ENCODE measurements around the gene FUT6.
"Not testable (repeated sequence)": the region's sequence is repeated elsewhere in the genome, so short reads cannot be mapped to it uniquely, and the experiment has no call there.

The FUT6 gene

GRCh38 chr19:5839065-5840017 is at the start of gene FUT6:
Gene FUT6 (minus strand): TSS chr19:5839702. CDS start chr19:5832567, 7,135 bp downstream.
- DNase-seq (ENCODE audit: low spot score): no peak

- DNase-seq (ENCODE audit: low spot score): not testable (repeated sequence)
These were observed 44.7 kb upstream of the FUT6 start for GRCh38 chr19:5884065-5884811.

- DNase-seq (ENCODE audit: low spot score): not testable (repeated sequence)
These were observed 43.8 kb upstream of the FUT6 start for GRCh38 chr19:5883157-5883873.

- no peak for DNase-seq (ENCODE audit: low spot score)
These were observed 43.0 kb upstream of the FUT6 start for GRCh38 chr19:5882421-5882968.

GRCh38 chr19:5881543-5882299 is 42.2 kb upstream of the FUT6 start:
- no peak for DNase-seq (ENCODE audit: low spot score)

- DNase-seq (ENCODE audit: low spot score): peak; percentile 82
These were observed 41.1 kb upstream of the FUT6 start for GRCh38 chr19:5880604-5881078.

- no peak for DNase-seq (ENCODE audit: low spot score)
These were observed 40.7 kb upstream of the FUT6 start for GRCh38 chr19:5880196-5880595.

GRCh38 chr19:5877882-5878281 is 38.4 kb upstream of the FUT6 start:
- no peak for DNase-seq (ENCODE audit: low spot score)

GRCh38 chr19:5877427-5877826 is 37.9 kb upstream of the FUT6 start:
- no peak for DNase-seq (ENCODE audit: low spot score)

GRCh38 chr19:5874496-5874895 is 35.0 kb upstream of the FUT6 start:
- not testable (repeated sequence) for DNase-seq (ENCODE audit: low spot score)

- DNase-seq (ENCODE audit: low spot score): no peak
These were observed 34.2 kb upstream of the FUT6 start for GRCh38 chr19:5873617-5874199.

- DNase-seq (ENCODE audit: low spot score): peak; percentile 48
These were observed 31.5 kb upstream of the FUT6 start for GRCh38 chr19:5870986-5871394.

- DNase-seq (ENCODE audit: low spot score): no peak
These were observed 28.0 kb upstream of the FUT6 start for GRCh38 chr19:5867201-5868136.

GRCh38 chr19:5865772-5866171 is 26.3 kb upstream of the FUT6 start:
- DNase-seq (ENCODE audit: low spot score): no peak

GRCh38 chr19:5864725-5865486 is 25.4 kb upstream of the FUT6 start:
- DNase-seq (ENCODE audit: low spot score): no peak

GRCh38 chr19:5864013-5864720 is 24.7 kb upstream of the FUT6 start:
- DNase-seq (ENCODE audit: low spot score): no peak

GRCh38 chr19:5863030-5863665 is 23.6 kb upstream of the FUT6 start:
- DNase-seq (ENCODE audit: low spot score): no peak
